MM.1S (cell line): ENCODE measurements around the gene PIK3R1.

ENCODE experiments used
- CTCF ChIP-seq: fragments of 300-600 bp; sonication (generic); IDR thresholded peaks from 2 replicates; pipeline ENCODE4 v1.5.1; 2016; ENCODE audit warnings: antibody characterized with exemption, low read length, mixed read lengths
- EZH2 ChIP-seq: fragments of 300-600 bp; sonication (generic); optimal IDR thresholded peaks from 2 replicates; pipeline ENCODE3; 2017; ENCODE audit warnings: low read depth, mild to moderate bottlenecking, antibody characterized with exemption, low read length, mixed read lengths
- EZH2phosphoT487 ChIP-seq: fragments of 300-600 bp; sonication (generic); IDR thresholded peaks from 2 replicates; pipeline ENCODE4 v1.6.1; 2018; ENCODE audit warnings: antibody characterized with exemption, low read length

DNA sequence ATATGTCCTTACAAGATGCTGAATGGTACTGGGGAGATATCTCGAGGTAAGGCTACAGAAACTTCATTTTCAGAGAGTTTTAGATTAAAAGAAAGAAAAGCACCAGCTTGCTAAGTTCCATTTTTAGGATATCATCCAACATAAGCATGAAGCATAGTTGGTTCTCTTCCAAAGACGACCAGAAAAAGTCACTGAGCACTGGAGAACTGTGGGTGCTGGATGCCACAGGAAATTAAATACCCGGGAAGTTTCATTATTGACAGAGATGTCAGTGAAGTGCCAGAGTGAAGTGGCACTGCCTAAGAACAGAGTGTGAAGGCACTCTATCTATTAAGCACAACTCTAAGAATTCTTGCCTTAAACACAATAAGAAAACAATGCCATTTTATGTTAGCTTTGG is 76.8 kb downstream of the PIK3R1 start:
- TF ChIP-seq CTCF (no peak), EZH2 (no peak), EZH2phosphoT487 (no peak)
